Measurements from ENCODE around the gene WARS2. TPM values are rescaled to one million over a fixed set of nuclear protein-coding genes. Genes with fewer than 3 reads are reported as not detected.

The WARS2 gene
- total RNA-seq: 10 to 100 TPM; 15.6 to 21.8 (median 20.1) TPM

- TF ChIP-seq CTCF (IDR thresholded peaks at IDR 0.05; ENCODE audit: low read depth): no peak
Measured at GRCh38 chr1:119140177-119141019, at the start of gene WARS2. TSS of gene WARS2 (minus strand) at chr1:119140653. CDS start at chr1:119140644, 9 bp downstream.

GRCh38 chr1:119188926-119189325 is 48.5 kb upstream of the WARS2 start:
- no peak for TF ChIP-seq CTCF (IDR thresholded peaks at IDR 0.05; ENCODE audit: low read depth)

- no peak for TF ChIP-seq CTCF (IDR thresholded peaks at IDR 0.05; ENCODE audit: low read depth)
Measured at GRCh38 chr1:119187416-119187815, 47.0 kb upstream of the WARS2 start.

GRCh38 chr1:119186471-119186870 is 46.0 kb upstream of the WARS2 start:
- no peak for TF ChIP-seq CTCF (IDR thresholded peaks at IDR 0.05; ENCODE audit: low read depth)

- no peak for TF ChIP-seq CTCF (IDR thresholded peaks at IDR 0.05; ENCODE audit: low read depth)
Measured at GRCh38 chr1:119184972-119185371, 44.5 kb upstream of the WARS2 start.

GRCh38 chr1:119181218-119181617 is 40.8 kb upstream of the WARS2 start:
- no peak for TF ChIP-seq CTCF (IDR thresholded peaks at IDR 0.05; ENCODE audit: low read depth)

- no peak for TF ChIP-seq CTCF (IDR thresholded peaks at IDR 0.05; ENCODE audit: low read depth)
Measured at GRCh38 chr1:119179051-119179450, 38.6 kb upstream of the WARS2 start.
